Glutamatergic neuron (in vitro differentiated cells): ENCODE results near the gene PHKB. TPM values are rescaled to one million over a fixed set of nuclear protein-coding genes. Genes with fewer than 3 reads are reported as not detected.

Experiments
- DNase-seq: peaks from one replicate; pipeline ENCODE4 v3.0.0; 2022
- H3K27ac Mint-ChIP-seq: one replicate; pipeline ENCODE4 v1.8.0; 2020; ENCODE audit warnings: mild to moderate bottlenecking, mixed read lengths, inconsistent platforms; ENCODE audit not compliant: unreplicated experiment
- H3K27me3 Mint-ChIP-seq: one replicate; pipeline ENCODE4 v1.8.0; 2020; ENCODE audit warnings: mild to moderate bottlenecking, moderate library complexity, mixed read lengths, inconsistent platforms; ENCODE audit not compliant: unreplicated experiment
- H3K36me3 Mint-ChIP-seq: one replicate; pipeline ENCODE4 v1.8.0; 2020; ENCODE audit warnings: mild to moderate bottlenecking, mixed read lengths, inconsistent platforms; ENCODE audit not compliant: unreplicated experiment
- H3K4me1 Mint-ChIP-seq: one replicate; pipeline ENCODE4 v1.8.0; 2020; ENCODE audit warnings: mild to moderate bottlenecking, low read depth, mixed read lengths, inconsistent platforms; ENCODE audit not compliant: unreplicated experiment
- H3K4me3 Mint-ChIP-seq: one replicate; pipeline ENCODE4 v1.8.0; 2020; ENCODE audit warnings: mild to moderate bottlenecking, mixed read lengths, inconsistent platforms; ENCODE audit not compliant: unreplicated experiment
- H3K9me3 Mint-ChIP-seq: one replicate; pipeline ENCODE4 v1.8.0; 2020; ENCODE audit warnings: mild to moderate bottlenecking, moderate library complexity, mixed read lengths, inconsistent platforms; ENCODE audit not compliant: unreplicated experiment
- CTCF ChIP-seq: fragments of 200-600 bp; sonication (generic); IDR thresholded peaks from one replicate; pipeline ENCODE4 v1.5.0; 2021; ENCODE audit not compliant: partially characterized antibody, unreplicated experiment
- total RNA-seq: library from RNA; stranded (reverse); fragmentation: NEBNext Ultra II Directional; extraction: Animal tissue kit (Norgen Biotek cat#: 25700); gene quantifications from one replicate; pipeline ENCODE4 v1.2.1, GENCODE V29; 2021; ENCODE audit not compliant: unreplicated experiment

Gene PHKB
- total RNA-seq, 1 donor from 2014 or later: 123 TPM

DNA sequence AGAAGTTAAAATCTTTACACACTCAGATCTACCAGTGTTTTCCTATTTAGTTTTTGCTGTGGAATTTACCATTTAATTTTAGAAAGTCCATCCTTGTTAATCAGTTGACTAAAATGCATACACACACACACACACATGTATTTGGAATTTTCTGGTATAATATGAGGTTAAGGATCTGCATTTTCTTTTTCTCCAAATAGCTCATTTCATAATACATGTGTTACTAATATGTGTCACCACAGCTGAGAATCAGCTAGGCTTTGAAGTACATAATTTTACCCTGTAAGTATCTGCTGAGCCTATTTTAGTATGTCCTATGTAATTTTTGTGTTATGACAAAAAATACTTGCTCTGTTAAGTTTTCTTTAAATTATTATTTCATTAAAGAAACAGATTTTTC lies 143.2 kb downstream of the PHKB start:
- peaks cover 2% of the 10 kb centered on the region for H3K27me3 Mint-ChIP-seq
- H3K27ac Mint-ChIP-seq: no peak overlapping the region
- no peaks in the 10 kb centered on the region for H3K9me3 Mint-ChIP-seq
- H3K36me3 Mint-ChIP-seq: peaks cover 6% of the 10 kb centered on the region
- no peak for DNase-seq
- H3K4me3 Mint-ChIP-seq: no peak overlapping the region
- no peak for TF ChIP-seq CTCF
- H3K4me1 Mint-ChIP-seq: no peaks in the 10 kb centered on the region

DNA sequence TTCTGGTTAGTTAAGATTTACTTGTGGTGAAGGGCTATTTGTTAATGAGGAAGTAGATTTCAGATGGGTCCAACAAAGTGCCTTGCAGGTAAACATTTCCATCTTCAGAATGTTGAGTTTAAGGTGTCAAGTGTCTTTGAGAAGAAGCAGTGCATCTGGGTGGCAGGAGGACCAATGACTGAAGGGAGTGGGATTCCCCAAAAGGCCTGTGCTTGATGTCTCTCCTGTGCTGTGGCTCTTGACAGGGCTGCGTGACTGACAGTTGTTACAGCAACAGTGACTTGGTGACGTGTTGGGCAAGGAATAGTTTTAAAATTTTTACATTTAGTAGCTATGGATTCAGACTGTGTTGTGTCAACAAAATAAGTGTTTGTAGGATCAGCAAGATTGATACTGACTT lies 149.9 kb downstream of the PHKB start:
- peaks cover 12% of the 10 kb centered on the region for H3K36me3 Mint-ChIP-seq
- peaks cover 10% of the 10 kb centered on the region for H3K9me3 Mint-ChIP-seq
- no peak for DNase-seq
- H3K4me3 Mint-ChIP-seq: no peak overlapping the region
- H3K4me1 Mint-ChIP-seq: peaks cover 9% of the 10 kb centered on the region
- peak overlapping the region; percentile 49 for H3K27ac Mint-ChIP-seq
- peaks cover 2% of the 10 kb centered on the region for H3K27me3 Mint-ChIP-seq
- TF ChIP-seq CTCF: no peak

GRCh38 chr16:47611848-47612493 lies 150.8 kb downstream of the PHKB start:
- DNase-seq: no peak
- TF ChIP-seq CTCF: no peak
- Mint-ChIP-seq H3K36me3 (peaks cover 12% of the 10 kb centered on the region), H3K4me1 (peaks cover 12% of the 10 kb centered on the region), H3K27me3 (peaks cover 2% of the 10 kb centered on the region), H3K4me3 (no peak overlapping the region), H3K27ac (no peak overlapping the region), H3K9me3 (peaks cover 10% of the 10 kb centered on the region)

DNA sequence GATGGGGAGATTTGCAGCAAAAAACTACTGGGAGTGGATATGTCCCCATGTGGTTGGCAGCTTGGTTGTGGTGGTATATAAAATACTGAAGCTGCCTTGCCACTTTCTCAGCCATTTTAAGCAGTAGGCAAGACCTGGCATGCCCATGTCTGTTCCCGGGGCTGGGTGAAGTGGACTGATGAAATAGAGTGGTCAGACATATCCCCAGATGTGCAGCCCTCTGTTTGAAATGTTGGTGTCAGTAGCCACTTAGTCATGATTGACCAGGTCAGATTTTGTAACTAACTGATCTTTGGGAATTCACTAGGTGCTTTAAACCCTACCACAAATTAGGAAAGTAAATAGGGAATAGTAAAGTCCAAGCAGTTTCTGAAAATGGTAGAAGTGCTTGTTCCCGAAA lies 151.6 kb downstream of the PHKB start:
- H3K27ac Mint-ChIP-seq: no peak overlapping the region
- H3K4me3 Mint-ChIP-seq: no peak overlapping the region
- peaks cover 10% of the 10 kb centered on the region for H3K9me3 Mint-ChIP-seq
- H3K36me3 Mint-ChIP-seq: peaks cover 12% of the 10 kb centered on the region
- no peak for TF ChIP-seq CTCF
- H3K27me3 Mint-ChIP-seq: peaks cover 2% of the 10 kb centered on the region
- DNase-seq: no peak
- peaks cover 17% of the 10 kb centered on the region for H3K4me1 Mint-ChIP-seq

- Mint-ChIP-seq H3K4me3 (no peak overlapping the region), H3K27ac (no peak overlapping the region), H3K27me3 (peaks cover 3% of the 10 kb centered on the region), H3K9me3 (peaks cover 11% of the 10 kb centered on the region), H3K36me3 (peaks cover 12% of the 10 kb centered on the region), H3K4me1 (peaks cover 22% of the 10 kb centered on the region)
- no peak for DNase-seq
- TF ChIP-seq CTCF: no peak
Observed at GRCh38 chr16:47613251-47613650, 152.1 kb downstream of the PHKB start.
